Hepatocyte (in vitro differentiated cells): ENCODE data around the gene NTSR1. TPM values are rescaled to one million over a fixed set of nuclear protein-coding genes. Genes with fewer than 3 reads are reported as not detected.

Experiments
- DNase-seq: peaks from one replicate; pipeline ENCODE4 v3.0.0-alpha.2; 2016; ENCODE audit warnings: low spot score
- H2AFZ ChIP-seq: fragments of 200-600 bp; sonication (generic); 2 replicates; pipeline ENCODE4 v1.6.0; 2016; ENCODE audit warnings: antibody characterized with exemption, mild to moderate bottlenecking
- H3K27ac ChIP-seq: fragments of 200-600 bp; sonication (generic); 2 replicates; pipeline ENCODE4 v1.5.1; 2016; ENCODE audit warnings: mild to moderate bottlenecking
- H3K27me3 ChIP-seq: fragments of 200-600 bp; sonication (generic); 2 replicates; pipeline ENCODE4 v1.6.1; 2016
- H3K36me3 ChIP-seq: fragments of 200-600 bp; sonication (generic); replicated peaks from 2 replicates; pipeline ENCODE4 v1.5.1; 2016; ENCODE audit warnings: low read depth; ENCODE audit not compliant: insufficient read depth
- H3K4me1 ChIP-seq: fragments of 200-600 bp; sonication (generic); 2 replicates; pipeline ENCODE4 v1.5.1; 2016; ENCODE audit warnings: mild to moderate bottlenecking, moderate library complexity; ENCODE audit not compliant: insufficient read depth
- H3K4me2 ChIP-seq: fragments of 200-600 bp; sonication (generic); 2 replicates; pipeline ENCODE4 v1.6.0; 2016
- H3K4me3 ChIP-seq: fragments of 200-600 bp; sonication (generic); 2 replicates; pipeline ENCODE4 v1.5.1; 2016; ENCODE audit warnings: mild to moderate bottlenecking
- H3K79me2 ChIP-seq: fragments of 200-600 bp; sonication (generic); 2 replicates; pipeline ENCODE4 v1.6.0; 2017; ENCODE audit warnings: mild to moderate bottlenecking
- H3K9me2 ChIP-seq: fragments of 200-600 bp; sonication (generic); replicated peaks from 2 replicates; pipeline ENCODE4 v1.6.0; 2017; ENCODE audit warnings: mild to moderate bottlenecking; ENCODE audit not compliant: insufficient read depth
- H3K9me3 ChIP-seq: fragments of 200-600 bp; sonication (generic); 2 replicates; pipeline ENCODE4 v1.5.1; 2016; ENCODE audit warnings: low read depth, mild to moderate bottlenecking
- H4K20me1 ChIP-seq: fragments of 200-600 bp; sonication (generic); 2 replicates; pipeline ENCODE4 v1.6.0; 2016; ENCODE audit warnings: mild to moderate bottlenecking; ENCODE audit not compliant: insufficient read depth, poor library complexity, severe bottlenecking
- CTCF ChIP-seq: fragments of 200-600 bp; sonication (generic); IDR thresholded peaks from 2 replicates; pipeline ENCODE4 v1.5.1; 2016; ENCODE audit warnings: antibody characterized with exemption, mild to moderate bottlenecking; ENCODE audit not compliant: poor library complexity
- EZH2 ChIP-seq: fragments of 200-600 bp; sonication (generic); IDR thresholded peaks from 2 replicates; pipeline ENCODE4 v1.6.1; 2016; ENCODE audit warnings: antibody characterized with exemption, mild to moderate bottlenecking, borderline replicate concordance
- EZH2phosphoT487 ChIP-seq: fragments of 200-600 bp; sonication (generic); IDR thresholded peaks from one replicate; pipeline ENCODE4 v1.6.1; 2018; ENCODE audit warnings: antibody characterized with exemption, mild to moderate bottlenecking, low read depth, moderate library complexity; ENCODE audit not compliant: unreplicated experiment, severe bottlenecking
- WGBS: methylation state at CpG from one replicate; pipeline ENCODE4 v1.1.6; 2016; ENCODE audit warnings: low lambda C conversion rate; ENCODE audit errors: missing lambda C conversion rate; 5-methylcytosine and 5-hydroxymethylcytosine counted together
- polyA plus RNA-seq: library from polyadenylated mRNA; unstranded; fragments of >200 nt; fragmentation: Nextera tagmentation; extraction: Ambion mirVana; gene quantifications from 2 replicates; pipeline ENCODE4 v1.2.1, GENCODE V29; 2016
- total RNA-seq: library from RNA; depleted of rRNA; stranded (reverse); fragments of >200 nt; gene quantifications from 2 replicates; pipeline ENCODE4 v1.2.3, GENCODE V29; 2014

Gene NTSR1
- total and polyA plus RNA-seq, 2 experiments from 2014 or later, result 0.37 TPM; not detected in 1

GRCh38 chr20:62760856-62761758, 52.5 kb downstream of the NTSR1 start:
- 74% methylated on average over 20 of the region's 26 CpGs for WGBS
- H3K27ac ChIP-seq, result peak overlapping the region; percentile 38

GRCh38 chr20:62761759-62762131, 53.1 kb downstream of the NTSR1 start:
- no peaks in the 10 kb centered on the region for H4K20me1 ChIP-seq
- no peaks in the 10 kb centered on the region for H3K27me3 ChIP-seq
- 100% methylated on average over 6 of the region's 6 CpGs for WGBS
- H3K4me2 ChIP-seq, result no peak overlapping the region
- no peaks in the 10 kb centered on the region for H3K9me2 ChIP-seq
- H3K27ac ChIP-seq, result no peak overlapping the region
- H3K4me3 ChIP-seq, result no peak overlapping the region
- H3K79me2 ChIP-seq, result no peaks in the 10 kb centered on the region
- H3K4me1 ChIP-seq, result peaks cover 21% of the 10 kb centered on the region
- H2AFZ ChIP-seq, result no peak overlapping the region
- no peak for DNase-seq
- H3K9me3 ChIP-seq, result no peaks in the 10 kb centered on the region
- TF ChIP-seq CTCF (no peak), EZH2 (no peak), EZH2phosphoT487 (no peak)
- no peaks in the 10 kb centered on the region for H3K36me3 ChIP-seq

More at GRCh38 chr20:62760856-62761758, 52.5 kb downstream of the NTSR1 start:
- Histone ChIP-seq H3K4me1 (peaks cover 18% of the 10 kb centered on the region), H3K79me2 (no peaks in the 10 kb centered on the region), H3K27me3 (no peaks in the 10 kb centered on the region), H3K4me2 (no peak overlapping the region), H3K9me2 (no peaks in the 10 kb centered on the region), H3K36me3 (no peaks in the 10 kb centered on the region), H2AFZ (no peak overlapping the region), H3K9me3 (no peaks in the 10 kb centered on the region), H4K20me1 (no peaks in the 10 kb centered on the region), H3K4me3 (no peak overlapping the region)
- DNase-seq, result no peak
- TF ChIP-seq CTCF, result no peak
- TF ChIP-seq EZH2, result no peak
- TF ChIP-seq EZH2phosphoT487, result no peak

- no peaks in the 10 kb centered on the region for H3K36me3 ChIP-seq
- H4K20me1 ChIP-seq, result no peaks in the 10 kb centered on the region
- WGBS, result 92% methylated on average over 22 of the region's 22 CpGs
- DNase-seq, result no peak
- H3K4me1 ChIP-seq, result peaks cover 21% of the 10 kb centered on the region
- no peak overlapping the region for H3K4me3 ChIP-seq
- H3K27ac ChIP-seq, result no peak overlapping the region
- H3K9me2 ChIP-seq, result no peaks in the 10 kb centered on the region
- H3K4me2 ChIP-seq, result no peak overlapping the region
- H3K9me3 ChIP-seq, result no peaks in the 10 kb centered on the region
- H2AFZ ChIP-seq, result no peak overlapping the region
- TF ChIP-seq EZH2phosphoT487, result no peak
- no peaks in the 10 kb centered on the region for H3K27me3 ChIP-seq
- no peaks in the 10 kb centered on the region for H3K79me2 ChIP-seq
Observed at GRCh38 chr20:62762376-62762775, 53.7 kb downstream of the NTSR1 start.

GRCh38 chr20:62762801-62763368, 54.2 kb downstream of the NTSR1 start:
- DNase-seq, result no peak
- TF ChIP-seq EZH2phosphoT487 (no peak), EZH2 (no peak), CTCF (no peak)
- WGBS, result 87% methylated on average over 15 of the region's 16 CpGs

More at GRCh38 chr20:62762801-62763368, 54.2 kb downstream of the NTSR1 start:
- H3K4me3 ChIP-seq, result no peak overlapping the region
- H4K20me1 ChIP-seq, result no peaks in the 10 kb centered on the region
- no peak overlapping the region for H3K4me2 ChIP-seq
- peaks cover 21% of the 10 kb centered on the region for H3K4me1 ChIP-seq
- H3K36me3 ChIP-seq, result no peaks in the 10 kb centered on the region
- H3K79me2 ChIP-seq, result no peaks in the 10 kb centered on the region
- H3K9me3 ChIP-seq, result no peaks in the 10 kb centered on the region
- H3K27me3 ChIP-seq, result no peaks in the 10 kb centered on the region
- H3K9me2 ChIP-seq, result no peaks in the 10 kb centered on the region
- H3K27ac ChIP-seq, result no peak overlapping the region
- H2AFZ ChIP-seq, result no peak overlapping the region
